ENCODE measurements around the gene TELO2. TPM values are rescaled to one million over a fixed set of nuclear protein-coding genes. Genes with fewer than 3 reads are reported as not detected.

The TELO2 gene
- total RNA-seq, 2 experiments from 2014 or later: 48.1 to 60.0 TPM

GRCh38 chr16:1545044-1546040, 52.2 kb downstream of the TELO2 start:
- peaks cover 74% of the 10 kb centered on the region for H3K4me1 Mint-ChIP-seq
- H3K36me3 Mint-ChIP-seq (ENCODE audit: low read depth): peaks cover 27% of the 10 kb centered on the region
- peak overlapping the region; percentile 99 for H3K27ac Mint-ChIP-seq
- ChIA-PET CTCF (no interaction called here), POLR2A (no interaction called here)
- ATAC-seq (no peak), DNase-seq (no peak)
- no peaks in the 10 kb centered on the region for H3K27me3 Mint-ChIP-seq
- no peaks in the 10 kb centered on the region for H3K9me3 Mint-ChIP-seq (ENCODE audit: low read depth)
- intact Hi-C loops (cut with DNase I, micrococcal nuclease): loop anchor here in 1 of 2 experiments (10.0 kb wide), 1 partner anchor 181 kb away; no protein-coding TSS in a partner anchor
- H3K4me3 Mint-ChIP-seq: peak overlapping the region; percentile 11

DNA sequence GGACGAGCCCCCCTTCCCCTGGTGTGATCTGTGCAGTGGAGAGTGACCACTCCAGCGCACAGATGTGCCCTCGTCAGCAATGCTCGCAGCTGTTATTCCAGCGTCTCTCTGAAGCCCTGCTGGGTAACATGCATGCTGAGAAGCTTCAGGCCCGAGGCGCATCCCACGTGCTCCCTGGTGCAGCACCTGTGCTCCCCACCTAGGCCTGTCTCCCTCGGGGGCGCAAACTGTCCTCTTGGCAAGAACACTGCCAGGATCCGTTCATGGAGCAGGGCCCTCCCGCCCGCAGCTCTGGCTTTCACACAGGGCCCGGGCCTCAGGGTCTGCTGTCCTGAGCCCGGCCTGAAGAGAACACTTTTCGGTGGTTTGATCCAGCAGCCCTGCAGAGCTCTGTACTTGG, 53.3 kb downstream of the TELO2 start:
- Mint-ChIP-seq H3K36me3 (ENCODE audit: low read depth) (peaks cover 27% of the 10 kb centered on the region), H3K9me3 (ENCODE audit: low read depth) (no peaks in the 10 kb centered on the region), H3K4me3 (no peak overlapping the region), H3K27ac (peak overlapping the region; percentile 37), H3K27me3 (no peaks in the 10 kb centered on the region), H3K4me1 (peaks cover 71% of the 10 kb centered on the region)
- no peak for ATAC-seq
- POLR2A ChIA-PET: no interaction called here
- no peak for DNase-seq
- CTCF ChIA-PET: no interaction called here
- intact Hi-C loops (cut with DNase I, micrococcal nuclease): loop anchor here in 1 of 2 experiments (10.0 kb wide), 1 partner anchor 182 kb away; no protein-coding TSS in a partner anchor

DNA sequence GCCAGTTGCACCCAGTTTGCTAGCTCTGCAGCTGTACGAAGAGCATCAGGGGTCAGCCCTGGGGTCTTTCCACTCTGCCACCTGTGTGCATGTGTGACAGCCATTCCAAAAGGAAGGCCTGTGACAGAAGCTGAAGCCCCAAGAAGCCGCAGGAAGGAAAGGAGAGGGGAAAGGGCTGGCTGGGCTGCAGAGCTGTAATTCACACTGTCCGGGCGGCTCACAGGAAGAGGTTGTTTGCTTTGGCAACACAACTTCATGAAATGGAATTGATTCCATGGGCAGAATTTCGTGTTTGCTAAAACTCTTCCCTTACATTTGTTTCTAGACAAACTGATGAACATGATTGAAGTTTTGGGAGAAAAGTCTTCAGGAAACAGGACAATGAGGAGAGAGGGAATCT, 55.1 kb downstream of the TELO2 start:
- H3K27me3 Mint-ChIP-seq: no peaks in the 10 kb centered on the region
- ChIA-PET POLR2A (no interaction called here), CTCF (no interaction called here)
- ATAC-seq: no peak
- H3K9me3 Mint-ChIP-seq (ENCODE audit: low read depth): no peaks in the 10 kb centered on the region
- DNase-seq: no peak
- intact Hi-C loops (cut with DNase I, micrococcal nuclease): loop anchor here in 1 of 2 experiments (10.0 kb wide), 1 partner anchor 183 kb away; no protein-coding TSS in a partner anchor
- H3K4me3 Mint-ChIP-seq: no peak overlapping the region
- H3K27ac Mint-ChIP-seq: peak overlapping the region; percentile 34
- H3K4me1 Mint-ChIP-seq: peaks cover 58% of the 10 kb centered on the region
- peaks cover 28% of the 10 kb centered on the region for H3K36me3 Mint-ChIP-seq (ENCODE audit: low read depth)

GRCh38 chr16:1548727-1549126, 55.6 kb downstream of the TELO2 start:
- Mint-ChIP-seq H3K27me3 (no peaks in the 10 kb centered on the region), H3K27ac (peak overlapping the region; percentile 34), H3K9me3 (ENCODE audit: low read depth) (no peaks in the 10 kb centered on the region), H3K36me3 (ENCODE audit: low read depth) (peaks cover 24% of the 10 kb centered on the region), H3K4me3 (no peak overlapping the region), H3K4me1 (peaks cover 53% of the 10 kb centered on the region)
- POLR2A ChIA-PET: interaction anchor here (0.5 kb wide), 1 partner anchor 10 kb away, joined by 3 read pairs; no protein-coding TSS in a partner anchor
- intact Hi-C loops (cut with DNase I, micrococcal nuclease): loop anchor here in 1 of 2 experiments (10.0 kb wide), 1 partner anchor 184 kb away; no protein-coding TSS in a partner anchor
- DNase-seq: no peak
- ATAC-seq: no peak
- CTCF ChIA-PET: no interaction called here

- no peaks in the 10 kb centered on the region for H3K9me3 Mint-ChIP-seq (ENCODE audit: low read depth)
- DNase-seq (no peak), ATAC-seq (no peak)
- CTCF ChIA-PET: interaction anchor here (0.6 to 0.7 kb wide), 2 partner anchors 24 to 123 kb away, joined by 3 to 5 read pairs; no protein-coding TSS in a partner anchor
- peaks cover 26% of the 10 kb centered on the region for H3K36me3 Mint-ChIP-seq (ENCODE audit: low read depth)
- H3K27ac Mint-ChIP-seq: peak overlapping the region; percentile 59
- H3K4me1 Mint-ChIP-seq: peaks cover 40% of the 10 kb centered on the region
- POLR2A ChIA-PET: no interaction called here
- H3K4me3 Mint-ChIP-seq: no peak overlapping the region
- intact Hi-C loops (cut with DNase I, micrococcal nuclease): no loop called here
- no peaks in the 10 kb centered on the region for H3K27me3 Mint-ChIP-seq
Observed at GRCh38 chr16:1550069-1550468, 56.9 kb downstream of the TELO2 start.

- Mint-ChIP-seq H3K9me3 (ENCODE audit: low read depth) (no peaks in the 10 kb centered on the region), H3K4me1 (peaks cover 34% of the 10 kb centered on the region), H3K27me3 (no peaks in the 10 kb centered on the region), H3K36me3 (ENCODE audit: low read depth) (peaks cover 22% of the 10 kb centered on the region), H3K27ac (no peak overlapping the region), H3K4me3 (no peak overlapping the region)
- DNase-seq (no peak), ATAC-seq (no peak)
- ChIA-PET POLR2A (no interaction called here), CTCF (interaction anchor here (0.6 to 0.7 kb wide), 2 partner anchors 24 to 123 kb away, joined by 3 to 5 read pairs; no protein-coding TSS in a partner anchor)
- intact Hi-C loops (cut with DNase I, micrococcal nuclease): no loop called here
Observed at GRCh38 chr16:1550696-1551095, 57.5 kb downstream of the TELO2 start.

DNA sequence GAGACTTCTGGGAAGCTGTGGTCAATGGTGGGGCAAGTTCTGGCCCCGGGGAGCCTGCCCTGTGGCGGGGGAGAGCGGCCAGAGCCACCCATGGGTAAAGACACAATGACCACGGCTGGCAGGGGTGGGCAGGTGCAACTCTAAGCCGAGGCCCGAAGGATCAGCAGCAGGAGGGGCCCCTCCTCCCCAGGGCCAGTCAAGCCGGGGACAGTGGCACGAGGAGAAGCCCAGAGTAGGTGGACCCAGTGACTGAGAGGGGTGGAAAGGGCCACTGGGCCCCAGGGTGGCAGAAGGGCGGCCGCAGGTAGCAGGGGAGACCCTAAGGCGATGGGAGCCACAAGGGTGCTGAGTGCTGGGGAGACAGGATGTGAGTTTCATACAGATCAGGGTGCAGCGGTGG, 58.0 kb downstream of the TELO2 start:
- no peak overlapping the region for H3K27ac Mint-ChIP-seq
- ChIA-PET POLR2A (no interaction called here), CTCF (no interaction called here)
- intact Hi-C loops (cut with DNase I, micrococcal nuclease): no loop called here
- H3K4me3 Mint-ChIP-seq: no peak overlapping the region
- peaks cover 30% of the 10 kb centered on the region for H3K4me1 Mint-ChIP-seq
- peaks cover 19% of the 10 kb centered on the region for H3K36me3 Mint-ChIP-seq (ENCODE audit: low read depth)
- H3K9me3 Mint-ChIP-seq (ENCODE audit: low read depth): no peaks in the 10 kb centered on the region
- DNase-seq (no peak), ATAC-seq (no peak)
- H3K27me3 Mint-ChIP-seq: no peaks in the 10 kb centered on the region

DNA sequence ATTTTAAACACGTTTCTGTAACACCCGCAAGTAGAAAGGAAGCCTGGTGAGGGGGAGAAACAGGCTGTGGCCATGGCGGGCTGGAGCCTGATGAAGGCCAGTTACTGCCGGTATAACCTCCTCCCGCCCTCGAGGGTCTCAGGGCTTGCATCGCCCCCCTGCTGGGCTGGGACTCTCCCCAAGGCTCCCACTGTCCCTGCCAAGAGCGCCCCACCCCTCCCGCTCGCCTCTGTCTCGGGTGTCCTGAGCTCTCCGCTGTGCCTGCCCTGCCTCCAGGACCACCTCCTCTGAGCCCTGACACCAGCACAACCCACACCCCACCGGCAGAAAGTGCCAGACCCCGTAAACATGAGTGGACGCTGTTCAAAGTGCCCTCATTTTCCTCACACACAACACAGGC, 59.0 kb downstream of the TELO2 start:
- DNase-seq (no peak), ATAC-seq (no peak)
- H3K4me1 Mint-ChIP-seq: peaks cover 20% of the 10 kb centered on the region
- peaks cover 13% of the 10 kb centered on the region for H3K36me3 Mint-ChIP-seq (ENCODE audit: low read depth)
- no peaks in the 10 kb centered on the region for H3K27me3 Mint-ChIP-seq
- intact Hi-C loops (cut with DNase I, micrococcal nuclease): no loop called here
- ChIA-PET POLR2A (no interaction called here), CTCF (no interaction called here)
- no peak overlapping the region for H3K4me3 Mint-ChIP-seq
- H3K27ac Mint-ChIP-seq: peak overlapping the region; percentile 42
- H3K9me3 Mint-ChIP-seq (ENCODE audit: low read depth): no peaks in the 10 kb centered on the region

DNA sequence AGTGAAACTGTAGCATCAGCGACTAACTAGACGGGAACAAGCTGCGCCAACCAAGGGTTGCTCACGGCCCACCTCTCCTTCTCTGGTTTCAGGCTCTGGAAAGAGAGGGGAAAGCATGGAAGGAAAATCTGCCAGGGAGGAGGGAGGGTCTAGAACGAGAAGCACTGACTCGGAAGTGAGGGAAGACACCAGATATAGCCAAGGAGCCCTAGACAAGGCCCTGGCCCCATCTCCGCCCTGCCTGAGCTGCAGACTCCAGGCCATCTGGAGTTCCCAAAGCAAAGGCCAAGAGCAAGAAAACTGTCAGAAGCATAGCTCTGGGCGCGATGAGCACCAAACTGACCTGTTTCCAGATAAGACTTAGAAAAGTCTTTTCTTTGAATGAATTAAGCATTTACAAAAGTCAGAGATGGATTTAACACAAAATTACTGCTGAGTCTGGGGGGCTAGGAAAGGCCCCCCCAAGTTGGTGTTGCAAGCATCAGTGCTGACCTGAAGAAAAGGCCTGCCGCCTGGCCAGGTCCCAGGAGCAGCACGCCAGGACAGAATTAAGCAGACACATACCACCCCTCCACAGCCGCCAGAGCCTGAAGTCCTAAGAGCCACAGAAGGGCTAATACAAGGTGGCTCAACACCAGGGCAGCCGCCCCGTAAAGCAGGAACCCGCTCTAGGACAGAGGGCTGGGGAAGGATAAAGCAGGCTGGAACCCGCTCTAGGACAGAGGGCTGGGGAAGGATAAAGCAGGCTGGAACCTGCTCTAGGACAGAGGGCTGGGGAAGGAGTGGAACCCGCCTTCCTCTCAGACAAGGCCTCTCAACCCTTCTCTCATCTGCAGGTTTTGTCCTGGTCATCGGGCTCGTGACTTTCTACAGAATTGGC, 61.0 kb downstream of the TELO2 start:
- H3K27ac Mint-ChIP-seq: peak overlapping the region; percentile 76
- DNase-seq: no peak
- intact Hi-C loops (cut with DNase I, micrococcal nuclease): no loop called here
- peaks cover 14% of the 10 kb centered on the region for H3K36me3 Mint-ChIP-seq (ENCODE audit: low read depth)
- H3K4me3 Mint-ChIP-seq: no peak overlapping the region
- H3K9me3 Mint-ChIP-seq (ENCODE audit: low read depth): no peaks in the 10 kb centered on the region
- ChIA-PET POLR2A (no interaction called here), CTCF (no interaction called here)
- H3K27me3 Mint-ChIP-seq: no peaks in the 10 kb centered on the region
- peaks cover 11% of the 10 kb centered on the region for H3K4me1 Mint-ChIP-seq
- ATAC-seq: no peak

DNA sequence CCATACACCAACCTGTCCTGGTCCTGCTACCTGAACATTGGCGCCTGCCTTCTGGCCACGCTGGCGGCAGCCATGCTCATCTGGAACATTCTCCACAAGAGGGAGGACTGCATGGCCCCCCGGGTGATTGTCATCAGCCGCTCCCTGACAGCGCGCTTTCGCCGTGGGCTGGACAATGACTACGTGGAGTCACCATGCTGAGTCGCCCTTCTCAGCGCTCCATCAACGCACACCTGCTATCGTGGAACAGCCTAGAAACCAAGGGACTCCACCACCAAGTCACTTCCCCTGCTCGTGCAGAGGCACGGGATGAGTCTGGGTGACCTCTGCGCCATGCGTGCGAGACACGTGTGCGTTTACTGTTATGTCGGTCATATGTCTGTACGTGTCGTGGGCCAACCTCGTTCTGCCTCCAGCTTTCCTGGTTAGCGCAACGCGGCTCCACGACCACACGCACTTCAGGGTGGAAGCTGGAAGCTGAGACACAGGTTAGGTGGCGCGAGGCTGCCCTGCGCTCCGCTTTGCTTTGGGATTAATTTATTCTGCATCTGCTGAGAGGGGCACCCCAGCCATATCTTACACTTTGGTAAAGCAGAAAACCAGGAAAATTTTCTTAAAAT, 61.8 kb downstream of the TELO2 start:
- Mint-ChIP-seq H3K27ac (no peak overlapping the region), H3K4me3 (no peak overlapping the region), H3K27me3 (no peaks in the 10 kb centered on the region), H3K36me3 (ENCODE audit: low read depth) (peaks cover 14% of the 10 kb centered on the region), H3K9me3 (ENCODE audit: low read depth) (no peaks in the 10 kb centered on the region), H3K4me1 (peaks cover 15% of the 10 kb centered on the region)
- intact Hi-C loops (cut with DNase I, micrococcal nuclease): no loop called here
- ATAC-seq: no peak
- DNase-seq: no peak
- ChIA-PET POLR2A (no interaction called here), CTCF (no interaction called here)

DNA sequence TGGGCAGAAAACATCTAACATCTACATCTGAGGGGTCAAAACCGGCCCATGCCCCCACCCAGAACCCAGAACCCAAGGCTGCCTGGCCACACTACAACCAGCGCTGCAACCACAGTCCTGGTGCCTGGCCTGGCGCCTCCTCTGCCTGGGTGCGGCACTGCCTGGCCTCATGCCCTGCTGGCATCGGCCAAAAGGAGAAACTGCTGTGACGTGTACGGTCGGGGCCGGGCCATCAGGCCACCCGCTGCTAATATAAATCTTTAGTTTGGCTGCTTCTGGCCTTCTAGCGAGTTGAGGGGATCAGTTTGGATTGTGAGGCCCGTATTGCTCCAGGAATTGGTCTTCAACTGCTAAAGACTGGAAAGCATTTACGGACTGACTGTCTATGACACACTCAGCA, 63.1 kb downstream of the TELO2 start:
- Mint-ChIP-seq H3K27me3 (no peaks in the 10 kb centered on the region), H3K9me3 (ENCODE audit: low read depth) (no peaks in the 10 kb centered on the region), H3K4me1 (peaks cover 23% of the 10 kb centered on the region), H3K4me3 (no peak overlapping the region), H3K36me3 (ENCODE audit: low read depth) (peaks cover 14% of the 10 kb centered on the region), H3K27ac (no peak overlapping the region)
- CTCF ChIA-PET: interaction anchor here (0.7 kb wide), 1 partner anchor 10 kb away, joined by 4 read pairs; no protein-coding TSS in a partner anchor
- POLR2A ChIA-PET: no interaction called here
- intact Hi-C loops (cut with DNase I, micrococcal nuclease): no loop called here
- DNase-seq: no peak
- no peak for ATAC-seq

All from activated CD4-positive, alpha-beta T cell treated with anti-CD3 and anti-CD28 coated beads for 36 hours (primary cell).